ENCODE results near the gene MINDY4B. TPM values are rescaled to one million over a fixed set of nuclear protein-coding genes. Genes with fewer than 3 reads are reported as not detected.

The MINDY4B gene
- polyA plus RNA-seq, 1 donor (not counting 4 experiments of a cell fraction or from before 2014, with no cell fraction given) = not detected

DNA sequence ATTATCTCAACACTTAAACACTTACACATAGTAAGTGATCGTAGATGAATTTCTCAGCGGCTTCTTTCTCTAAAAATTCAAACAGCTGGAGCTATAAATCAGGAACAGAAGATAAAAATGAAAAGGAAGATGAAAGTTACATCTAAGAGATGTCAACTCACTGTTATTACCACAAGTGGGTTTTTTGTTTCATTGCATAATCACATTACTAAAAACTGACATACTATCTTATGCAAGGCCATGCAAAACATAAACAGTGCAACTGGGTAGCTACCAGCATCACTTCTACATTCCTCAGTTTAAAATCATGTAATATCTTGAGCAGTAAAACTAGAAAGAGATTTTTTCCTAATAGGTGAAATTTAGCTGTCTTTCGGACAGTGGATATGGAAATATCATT lies 14.9 kb downstream of the MINDY4B start:
- Histone ChIP-seq H3K9me1 (ENCODE audit: control insufficient read depth, extremely low read depth, insufficient read depth, low read length) (no peaks in the 10 kb centered on the region), H3K4me1 (ENCODE audit: control insufficient read depth, extremely low read depth, insufficient read depth, low read length) (no peaks in the 10 kb centered on the region), H3K27ac (ENCODE audit: control insufficient read depth, insufficient read depth, low read length) (no peak overlapping the region), H3K4me3 (ENCODE audit: control insufficient read depth in 2 of 3, extremely low read depth in 1 of 3, insufficient read depth in 2 of 3, low read depth in 1 of 3, low read length in 3 of 3) (no peak overlapping the region), H3K36me3 (ENCODE audit: control insufficient read depth in 2 of 2, extremely low read depth in 1 of 2, insufficient read depth in 2 of 2, low read length in 2 of 2) (no peaks in the 10 kb centered on the region), H3K9ac (ENCODE audit: control insufficient read depth, extremely low read depth, insufficient read depth, low read length) (no peak overlapping the region), H3K27me3 (ENCODE audit: control insufficient read depth, extremely low read depth, insufficient read depth, low read length) (peaks cover 4% of the 10 kb centered on the region), H3K4me2 (ENCODE audit: control insufficient read depth, extremely low read depth, insufficient read depth, low read depth, low read length) (no peak overlapping the region), H4K20me1 (ENCODE audit: control insufficient read depth, extremely low read depth, insufficient read depth, low read length) (no peaks in the 10 kb centered on the region), H2AFZ (ENCODE audit: control insufficient read depth, low read length) (no peak overlapping the region), H3K9me3 (ENCODE audit: control insufficient read depth, low read depth, low read length) (no peaks in the 10 kb centered on the region), H3K79me2 (ENCODE audit: control insufficient read depth, insufficient read depth, low read length) (no peaks in the 10 kb centered on the region)
- no peak for FAIRE-seq
- TF ChIP-seq, protein P1, sequence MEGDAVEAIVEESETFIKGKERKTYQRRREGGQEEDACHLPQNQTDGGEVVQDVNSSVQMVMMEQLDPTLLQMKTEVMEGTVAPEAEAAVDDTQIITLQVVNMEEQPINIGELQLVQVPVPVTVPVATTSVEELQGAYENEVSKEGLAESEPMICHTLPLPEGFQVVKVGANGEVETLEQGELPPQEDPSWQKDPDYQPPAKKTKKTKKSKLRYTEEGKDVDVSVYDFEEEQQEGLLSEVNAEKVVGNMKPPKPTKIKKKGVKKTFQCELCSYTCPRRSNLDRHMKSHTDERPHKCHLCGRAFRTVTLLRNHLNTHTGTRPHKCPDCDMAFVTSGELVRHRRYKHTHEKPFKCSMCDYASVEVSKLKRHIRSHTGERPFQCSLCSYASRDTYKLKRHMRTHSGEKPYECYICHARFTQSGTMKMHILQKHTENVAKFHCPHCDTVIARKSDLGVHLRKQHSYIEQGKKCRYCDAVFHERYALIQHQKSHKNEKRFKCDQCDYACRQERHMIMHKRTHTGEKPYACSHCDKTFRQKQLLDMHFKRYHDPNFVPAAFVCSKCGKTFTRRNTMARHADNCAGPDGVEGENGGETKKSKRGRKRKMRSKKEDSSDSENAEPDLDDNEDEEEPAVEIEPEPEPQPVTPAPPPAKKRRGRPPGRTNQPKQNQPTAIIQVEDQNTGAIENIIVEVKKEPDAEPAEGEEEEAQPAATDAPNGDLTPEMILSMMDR (optimal IDR thresholded peaks at IDR 0.05 in 1 of 3, IDR thresholded peaks at IDR 0.05 in 1 of 3, conservative IDR thresholded peaks at IDR 0.05 in 1 of 3; ENCODE audit: extremely low read depth in 1 of 3, insufficient read depth in 2 of 3, low read length in 3 of 3) = no peak
- TF ChIP-seq EZH2 (IDR thresholded peaks at IDR 0.05; ENCODE audit: low read length) = no peak
- dilution Hi-C loops (cut with MboI; ENCODE audit: extremely low pct_ligation_motif_present, low sequenced_read_pairs) = no loop called here
- DNase-seq (ENCODE audit: low read depth, low spot score) = no peak

DNA sequence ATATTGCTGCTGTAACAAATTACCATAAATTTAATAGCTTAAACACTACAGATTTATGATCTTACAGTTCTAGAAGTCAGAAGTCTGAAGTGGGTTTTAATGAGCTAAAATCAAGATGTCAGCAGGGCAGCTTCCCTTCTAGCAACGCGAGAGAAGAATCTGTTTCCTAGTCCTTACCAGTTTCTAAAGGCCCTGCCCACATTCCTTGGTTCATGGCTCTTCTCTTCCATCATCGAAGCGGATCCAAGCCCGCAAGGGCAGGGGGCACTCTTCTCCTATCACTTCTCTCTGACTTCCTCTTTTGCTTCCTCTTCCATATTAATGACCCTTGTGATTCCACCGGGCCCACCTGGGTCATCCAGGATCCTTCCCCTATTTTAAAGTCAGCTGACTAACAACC lies 16.1 kb downstream of the MINDY4B start:
- dilution Hi-C loops (cut with MboI; ENCODE audit: extremely low pct_ligation_motif_present, low sequenced_read_pairs) = no loop called here
- H3K27me3 ChIP-seq (ENCODE audit: control insufficient read depth, extremely low read depth, insufficient read depth, low read length) = peaks cover 6% of the 10 kb centered on the region
- TF ChIP-seq EZH2 (IDR thresholded peaks at IDR 0.05; ENCODE audit: low read length) = no peak
- TF ChIP-seq, protein P1 (optimal IDR thresholded peaks at IDR 0.05 in 1 of 3, IDR thresholded peaks at IDR 0.05 in 1 of 3, conservative IDR thresholded peaks at IDR 0.05 in 1 of 3; ENCODE audit: extremely low read depth in 1 of 3, insufficient read depth in 2 of 3, low read length in 3 of 3) = no peak
- no peaks in the 10 kb centered on the region for H3K9me3 ChIP-seq (ENCODE audit: control insufficient read depth, low read depth, low read length)
- no peak overlapping the region for H3K27ac ChIP-seq (ENCODE audit: control insufficient read depth, insufficient read depth, low read length)
- FAIRE-seq (no peak), DNase-seq (ENCODE audit: low read depth, low spot score) (no peak)
- H4K20me1 ChIP-seq (ENCODE audit: control insufficient read depth, extremely low read depth, insufficient read depth, low read length) = no peaks in the 10 kb centered on the region
- no peak overlapping the region for H3K4me3 ChIP-seq (ENCODE audit: control insufficient read depth in 2 of 3, extremely low read depth in 1 of 3, insufficient read depth in 2 of 3, low read depth in 1 of 3, low read length in 3 of 3)
- no peak overlapping the region for H2AFZ ChIP-seq (ENCODE audit: control insufficient read depth, low read length)
- no peaks in the 10 kb centered on the region for H3K9me1 ChIP-seq (ENCODE audit: control insufficient read depth, extremely low read depth, insufficient read depth, low read length)
- no peaks in the 10 kb centered on the region for H3K79me2 ChIP-seq (ENCODE audit: control insufficient read depth, insufficient read depth, low read length)
- H3K4me2 ChIP-seq (ENCODE audit: control insufficient read depth, extremely low read depth, insufficient read depth, low read depth, low read length) = no peak overlapping the region
- no peaks in the 10 kb centered on the region for H3K36me3 ChIP-seq (ENCODE audit: control insufficient read depth in 2 of 2, extremely low read depth in 1 of 2, insufficient read depth in 2 of 2, low read length in 2 of 2)
- H3K9ac ChIP-seq (ENCODE audit: control insufficient read depth, extremely low read depth, insufficient read depth, low read length) = no peak overlapping the region
- H3K4me1 ChIP-seq (ENCODE audit: control insufficient read depth, extremely low read depth, insufficient read depth, low read length) = no peaks in the 10 kb centered on the region
